BJ (cell line): Measurements from ENCODE around the gene GNPTAB. TPM values are rescaled to one million over a fixed set of nuclear protein-coding genes. Genes with fewer than 3 reads are reported as not detected.
"Not testable (repeated sequence)": the region's sequence is repeated elsewhere in the genome, so short reads cannot be mapped to it uniquely, and the experiment has no call there.

Experiments used
- CTCF ChIA-PET: fragments of 350-600 bp; formaldehyde crosslinking; extraction: SDS; loops from one replicate; lab custom pipeline; 2021; ENCODE audit warnings: antibody characterized with exemption, inconsistent platforms; lab: Yijun Ruan, JAX
- POLR2A ChIA-PET: fragments of 300-600 bp; sonication (Branson Sonifier 250); formaldehyde crosslinking; extraction: SDS; loops from one replicate; lab custom pipeline; 2021; ENCODE audit warnings: antibody characterized with exemption; lab: Charles Lee
- DNase-seq: peaks from one replicate; pipeline ENCODE4 v3.0.0-alpha.2; 2011; ENCODE audit warnings: low read depth
- H3K27me3 ChIP-seq: 2 replicates; pipeline ENCODE4 v1.6.0; 2011; ENCODE audit warnings: low read length; ENCODE audit not compliant: control insufficient read depth, insufficient read depth
- H3K36me3 ChIP-seq: 2 replicates; pipeline ENCODE4 v1.5.1; 2011; ENCODE audit warnings: low read length; ENCODE audit not compliant: control insufficient read depth, insufficient read depth
- H3K4me3 ChIP-seq: 2 replicates; pipeline ENCODE4 v1.5.1; 2011; ENCODE audit warnings: low read depth, mild to moderate bottlenecking, control low read depth, low read length
- polyA plus RNA-seq: library from polyadenylated mRNA; depleted of rRNA; stranded (reverse); fragments of >200 nt; gene quantifications from 2 replicates; pipeline ENCODE4 v1.2.3, GENCODE V29; 2011
- TF ChIP-seq, protein P1 (sequence below): IDR thresholded peaks from 2 replicates; pipeline ENCODE4 v1.5.1; 2011; ENCODE audit warnings: low read depth, mild to moderate bottlenecking, control low read depth, inconsistent platforms, low read length, moderate library complexity; ENCODE audit not compliant: insufficient read depth

The GNPTAB gene
- polyA plus RNA-seq, 1 experiment, result 20.5 TPM

- Histone ChIP-seq H3K36me3 (peaks cover 13% of the 10 kb centered on the region), H3K4me3 (no peak overlapping the region), H3K27me3 (no peaks in the 10 kb centered on the region)
- CTCF ChIA-PET, result no interaction called here
- no peak for DNase-seq
- TF ChIP-seq, protein P1, sequence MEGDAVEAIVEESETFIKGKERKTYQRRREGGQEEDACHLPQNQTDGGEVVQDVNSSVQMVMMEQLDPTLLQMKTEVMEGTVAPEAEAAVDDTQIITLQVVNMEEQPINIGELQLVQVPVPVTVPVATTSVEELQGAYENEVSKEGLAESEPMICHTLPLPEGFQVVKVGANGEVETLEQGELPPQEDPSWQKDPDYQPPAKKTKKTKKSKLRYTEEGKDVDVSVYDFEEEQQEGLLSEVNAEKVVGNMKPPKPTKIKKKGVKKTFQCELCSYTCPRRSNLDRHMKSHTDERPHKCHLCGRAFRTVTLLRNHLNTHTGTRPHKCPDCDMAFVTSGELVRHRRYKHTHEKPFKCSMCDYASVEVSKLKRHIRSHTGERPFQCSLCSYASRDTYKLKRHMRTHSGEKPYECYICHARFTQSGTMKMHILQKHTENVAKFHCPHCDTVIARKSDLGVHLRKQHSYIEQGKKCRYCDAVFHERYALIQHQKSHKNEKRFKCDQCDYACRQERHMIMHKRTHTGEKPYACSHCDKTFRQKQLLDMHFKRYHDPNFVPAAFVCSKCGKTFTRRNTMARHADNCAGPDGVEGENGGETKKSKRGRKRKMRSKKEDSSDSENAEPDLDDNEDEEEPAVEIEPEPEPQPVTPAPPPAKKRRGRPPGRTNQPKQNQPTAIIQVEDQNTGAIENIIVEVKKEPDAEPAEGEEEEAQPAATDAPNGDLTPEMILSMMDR, result no peak
- POLR2A ChIA-PET, result no interaction called here
These were observed 87.5 kb downstream of the GNPTAB start for GRCh38 chr12:101743242-101743641.

- Histone ChIP-seq H3K4me3 (no peak overlapping the region), H3K27me3 (no peaks in the 10 kb centered on the region), H3K36me3 (peaks cover 11% of the 10 kb centered on the region)
- no peak for DNase-seq
- ChIA-PET CTCF (no interaction called here), POLR2A (no interaction called here)
- TF ChIP-seq, protein P1, result no peak
These were observed 89.8 kb downstream of the GNPTAB start for GRCh38 chr12:101740980-101741379.

DNA sequence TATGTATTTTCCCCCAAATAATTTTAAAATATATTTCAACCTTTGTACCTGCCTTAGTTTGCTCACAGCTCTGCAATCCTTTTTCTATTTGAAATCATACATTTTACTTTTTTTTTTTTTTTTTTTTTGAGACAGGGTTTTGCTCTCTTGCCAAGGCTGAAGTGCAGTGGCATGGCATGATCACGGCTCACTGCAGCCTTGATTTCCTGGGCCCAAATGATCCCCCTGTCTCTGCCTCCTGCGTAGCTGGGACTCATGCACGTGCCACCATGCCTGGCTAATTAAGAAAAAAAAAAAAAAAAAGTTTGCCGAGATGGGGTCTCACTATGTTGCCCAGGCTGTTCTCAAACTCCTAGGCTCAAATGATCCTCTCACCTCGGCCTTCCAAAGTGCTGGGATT lies 90.2 kb downstream of the GNPTAB start:
- ChIA-PET POLR2A (interaction anchor here (0.6 kb wide), 1 partner anchor 257 kb away, joined by 5 read pairs; no protein-coding TSS in a partner anchor), CTCF (no interaction called here)
- TF ChIP-seq, protein P1, result no peak
- Histone ChIP-seq H3K4me3 (no peak overlapping the region), H3K27me3 (no peaks in the 10 kb centered on the region), H3K36me3 (peaks cover 11% of the 10 kb centered on the region)
- DNase-seq, result no peak

DNA sequence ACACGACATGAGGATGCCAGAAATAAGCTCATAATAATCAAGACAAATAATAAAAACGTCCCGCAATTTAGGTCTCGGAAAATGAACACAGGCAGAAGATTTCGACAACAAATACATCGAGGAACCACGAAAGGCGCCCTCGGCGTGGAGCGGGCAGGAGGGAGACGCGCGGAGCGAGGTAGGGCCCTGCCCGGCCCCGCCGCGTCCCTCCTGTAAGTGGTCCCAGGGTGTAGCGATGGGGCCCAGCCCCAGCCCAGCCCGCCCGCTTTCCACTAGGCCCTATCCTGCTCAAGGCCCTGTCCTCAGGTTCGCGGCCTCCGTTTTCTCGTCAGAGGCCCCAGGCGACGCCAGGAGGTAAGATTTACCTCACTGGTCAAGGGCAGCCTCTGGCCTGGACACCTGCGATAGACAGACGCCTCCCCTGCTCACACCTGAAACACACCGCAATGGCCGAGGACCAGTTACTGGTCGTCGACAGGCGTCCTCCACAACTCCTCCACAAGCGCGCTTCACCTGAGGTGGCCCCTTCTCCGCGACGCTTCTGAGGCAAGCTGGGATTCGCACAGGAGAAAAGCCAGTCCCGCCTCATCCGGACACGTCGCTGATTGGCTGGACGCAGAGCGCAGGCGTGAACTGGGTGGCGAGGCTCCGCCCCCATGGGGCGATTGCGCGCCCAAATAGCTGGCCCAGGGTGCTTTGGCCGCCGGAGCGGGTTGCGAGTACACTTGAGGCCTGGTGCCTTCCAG lies 91.7 kb downstream of the GNPTAB start, which contains the start of gene SYCP3:
Gene SYCP3, minus strand, starts transcription at position 543 of the 746 bp plus-strand sequence. CDS start 1,527 bp downstream, outside the sequence.
- POLR2A ChIA-PET, result no interaction called here
- TF ChIP-seq, protein P1, result no peak

GRCh38 chr12:101737476-101737875 lies 93.3 kb downstream of the GNPTAB start:
- Histone ChIP-seq H3K36me3 (peaks cover 3% of the 10 kb centered on the region; the same call in 1 of the 2 replicates), H3K4me3 (no peak overlapping the region), H3K27me3 (no peaks in the 10 kb centered on the region)
- TF ChIP-seq, protein P1, result no peak
- ChIA-PET POLR2A (no interaction called here), CTCF (no interaction called here)
- DNase-seq, result no peak

More for the DNA sequence above, 91.7 kb downstream of the GNPTAB start, which contains the start of gene SYCP3:
- CTCF ChIA-PET, result no interaction called here
- H3K4me3 ChIP-seq, result no peak within 1 kb of the TSS
- no peaks in the 10 kb centered on the region for H3K27me3 ChIP-seq
- H3K36me3 ChIP-seq, result peaks cover 7% of the 10 kb centered on the region
- no peak for DNase-seq

DNA sequence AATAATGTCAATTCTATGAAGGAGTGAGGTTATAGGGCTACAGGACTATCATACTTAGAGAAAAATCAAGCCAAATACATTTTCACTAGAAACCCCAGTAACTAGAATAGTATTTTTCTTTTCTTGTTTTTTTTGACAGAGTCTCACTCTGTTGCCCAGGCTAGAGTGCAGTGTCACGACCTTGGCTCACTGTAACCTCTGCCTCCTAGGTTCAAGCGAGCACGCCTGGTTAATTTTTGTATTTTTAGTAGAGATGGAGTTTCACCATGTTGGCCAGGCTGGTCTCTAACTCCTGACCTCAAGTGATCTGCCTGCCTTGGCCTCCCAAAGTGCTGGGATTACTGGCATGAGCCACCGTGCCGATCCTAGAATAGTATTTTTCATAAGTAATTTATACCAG lies 96.3 kb downstream of the GNPTAB start:
- H3K36me3 ChIP-seq, H3K4me3 ChIP-seq, POLR2A ChIA-PET, H3K27me3 ChIP-seq, DNase-seq: not testable (repeated sequence)
- CTCF ChIA-PET, result interaction anchor here (0.6 kb wide), 1 partner anchor 34 kb away, joined by 4 read pairs; no protein-coding TSS in a partner anchor
